GM12801 (cell line): ENCODE measurements around the gene EFNA1.

Experiments used
- CTCF ChIP-seq: IDR thresholded peaks from one replicate; pipeline ENCODE4 v1.5.1; 2011; ENCODE audit warnings: control low read depth; ENCODE audit not compliant: insufficient read length; ENCODE audit errors: extremely low read depth

Gene EFNA1

GRCh38 chr1:155110826-155111225, 16.9 kb upstream of the EFNA1 start:
- TF ChIP-seq CTCF: no peak

- TF ChIP-seq CTCF: no peak
Measured at GRCh38 chr1:155113450-155113980, 14.2 kb upstream of the EFNA1 start.

DNA sequence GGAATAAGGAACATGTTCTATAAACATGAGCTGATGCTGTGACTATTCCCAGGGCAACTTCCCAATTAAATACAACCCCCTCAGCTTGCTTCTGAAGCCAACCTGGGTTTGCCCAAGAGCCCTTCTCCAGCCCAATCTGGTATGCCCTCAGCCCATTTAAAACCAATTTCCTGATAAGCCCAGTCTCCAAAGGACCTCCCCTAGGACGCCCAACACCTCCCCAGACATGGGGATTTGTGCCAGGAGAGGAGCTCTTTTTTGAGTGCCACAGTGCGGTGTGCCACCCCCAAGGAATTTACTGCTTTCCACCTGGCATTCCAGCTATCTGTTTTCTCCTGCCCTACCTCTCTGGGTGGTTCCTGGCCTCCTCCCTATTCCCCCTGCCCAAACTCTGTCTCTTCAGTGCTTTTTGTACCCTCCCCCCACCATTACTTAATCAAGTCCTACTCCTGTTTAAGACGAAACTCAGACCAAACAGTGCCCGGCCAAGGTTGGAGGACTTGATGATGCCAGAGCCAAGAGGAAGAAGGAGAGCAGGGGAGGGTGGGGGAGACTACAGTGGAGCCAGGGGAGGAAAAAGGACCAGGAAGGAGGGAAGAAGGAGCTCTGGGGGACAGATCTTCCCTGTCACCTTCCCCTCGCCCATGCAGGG, 11.4 kb upstream of the EFNA1 start:
- no peak for TF ChIP-seq CTCF

- no peak for TF ChIP-seq CTCF
Measured at GRCh38 chr1:155117610-155118009, 10.1 kb upstream of the EFNA1 start.

- TF ChIP-seq CTCF: no peak
Measured at GRCh38 chr1:155120253-155120652, 7.4 kb upstream of the EFNA1 start.

DNA sequence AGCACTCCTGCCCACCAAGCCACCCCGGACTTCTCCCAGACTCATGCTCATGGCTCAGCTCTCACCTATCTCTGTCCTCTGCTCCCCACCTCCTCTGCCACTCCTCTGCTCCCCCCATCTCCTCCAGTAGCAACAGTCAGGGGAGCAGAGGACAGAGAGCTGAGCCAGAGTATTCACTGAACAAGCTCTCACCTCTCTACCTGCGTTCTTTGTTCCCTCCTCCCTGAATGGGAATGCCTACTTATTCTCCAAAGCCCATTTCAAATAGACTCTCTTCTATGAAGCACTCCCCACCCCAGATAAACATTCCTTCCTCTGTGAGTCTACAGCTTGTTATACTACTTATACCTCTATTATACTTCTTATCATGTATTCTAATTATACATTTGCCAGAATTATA, 6.4 kb upstream of the EFNA1 start:
- TF ChIP-seq CTCF: no peak

- no peak for TF ChIP-seq CTCF
Measured at GRCh38 chr1:155122308-155122707, 5.4 kb upstream of the EFNA1 start.
